Breast epithelium (tissue), 4 donors: ENCODE data around the gene TRAPPC10. TPM values are rescaled to one million over a fixed set of nuclear protein-coding genes. Genes with fewer than 3 reads are reported as not detected.
A peak's percentile ranks its signal among the peaks of the same experiment; 100 is the strongest.

Experiments used
- DNase-seq, 2 donors: peaks; one replicate each; pipeline ENCODE4 v3.0.0-alpha.2; 2019; ENCODE audit warnings: low spot score in 2 of 2
- H3K27ac ChIP-seq, 2 donors: fragments of 200-600 bp; sonication (generic) in 1 of 2; one replicate each; pipeline ENCODE4 v1.5.1; 2016 to 2019; ENCODE audit warnings: mild to moderate bottlenecking in 1 of 2
- H3K27me3 ChIP-seq, 2 donors: fragments of 200-600 bp; sonication (generic) in 1 of 2; one replicate each; pipeline versions ENCODE4 v1.5.1 to v1.6.0; 2017 to 2019; ENCODE audit warnings: control low read depth in 1 of 2, mild to moderate bottlenecking in 1 of 2
- H3K36me3 ChIP-seq: fragments of 200-600 bp; one replicate; pipeline ENCODE4 v1.5.1; 2019
- H3K4me1 ChIP-seq, 2 donors: fragments of 200-600 bp; sonication (generic); one replicate each; pipeline ENCODE4 v1.5.1; 2016 to 2019; ENCODE audit warnings: control low read depth in 1 of 2
- H3K4me3 ChIP-seq, 3 donors: fragments of 200-600 bp; sonication (generic); 1 replicate in 2 of 3; 2 replicates in 1 of 3; pipeline ENCODE4 v1.5.1; 2016 to 2019; ENCODE audit warnings: mild to moderate bottlenecking in 3 of 3, moderate library complexity in 2 of 3
- H3K9me3 ChIP-seq, 2 donors: fragments of 200-600 bp; sonication (generic) in 1 of 2; one replicate each; pipeline ENCODE4 v1.5.1; 2016 to 2019; ENCODE audit warnings: control low read depth in 1 of 2
- CTCF ChIP-seq, 3 donors: fragments of 450-650 bp; IDR thresholded peaks; one replicate each; pipeline ENCODE4 v1.5.1; 2016 to 2017; ENCODE audit warnings: antibody characterized with exemption in 3 of 3, mild to moderate bottlenecking in 3 of 3, moderate library complexity in 3 of 3
- POLR2A ChIP-seq: fragments of 450-650 bp; IDR thresholded peaks from one replicate; pipeline ENCODE4 v1.6.1; 2016; ENCODE audit warnings: antibody characterized with exemption, mild to moderate bottlenecking, moderate library complexity
- POLR2AphosphoS5 ChIP-seq, 3 donors: sonication (generic); formaldehyde crosslinking; IDR thresholded peaks; one replicate each; pipeline ENCODE4 v1.6.1; 2017; ENCODE audit warnings: antibody characterized with exemption in 3 of 3
- intact Hi-C: fragments of 100-400 bp; cut with DNase I; formaldehyde crosslinking; loops from one replicate; pipeline ENCODE4 v1.15.1; 2023; ENCODE audit warnings: low total_unique reads
- total RNA-seq, 3 donors: library from RNA; depleted of rRNA; stranded (reverse); fragments of >200 nt; gene quantifications; one replicate each; pipeline ENCODE4 v1.1.0, GENCODE V29; 2016

TRAPPC10 gene
- total RNA-seq, 3 donors from 2014 or later: 27.4 to 35.0 (median 31.1) TPM

DNA sequence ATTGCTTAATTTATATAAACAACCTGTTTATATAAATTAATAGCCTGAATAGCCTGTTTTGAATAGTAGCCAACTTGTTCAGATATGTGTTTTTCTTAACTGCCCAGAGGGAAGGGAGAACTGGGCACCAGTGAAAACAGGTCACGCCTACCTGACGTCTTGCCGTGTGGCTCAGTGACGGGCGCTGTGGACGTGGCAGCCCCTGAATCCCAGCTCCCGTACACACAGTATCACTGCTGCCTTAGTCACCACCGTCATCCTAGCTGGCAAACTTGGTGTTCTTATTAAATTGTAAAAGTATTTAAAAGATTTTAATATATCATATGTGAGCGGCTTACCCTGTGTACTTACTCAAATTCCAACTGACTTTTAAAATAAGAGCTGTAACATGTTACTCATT lies 35.4 kb upstream of the TRAPPC10 start:
- no peaks in the 10 kb centered on the region for H3K9me3 ChIP-seq
- TF ChIP-seq CTCF (IDR thresholded peaks at IDR 0.05): no peak
- no peak for TF ChIP-seq POLR2A
- TF ChIP-seq POLR2AphosphoS5 (IDR thresholded peaks at IDR 0.05): no peak
- DNase-seq: no peak
- H3K27ac ChIP-seq: no peak overlapping the region
- intact Hi-C loops: no loop called here
- H3K36me3 ChIP-seq: no peaks in the 10 kb centered on the region
- no peaks in the 10 kb centered on the region for H3K27me3 ChIP-seq
- H3K4me1 ChIP-seq: no peaks in the 10 kb centered on the region
- H3K4me3 ChIP-seq: no peak overlapping the region

DNA sequence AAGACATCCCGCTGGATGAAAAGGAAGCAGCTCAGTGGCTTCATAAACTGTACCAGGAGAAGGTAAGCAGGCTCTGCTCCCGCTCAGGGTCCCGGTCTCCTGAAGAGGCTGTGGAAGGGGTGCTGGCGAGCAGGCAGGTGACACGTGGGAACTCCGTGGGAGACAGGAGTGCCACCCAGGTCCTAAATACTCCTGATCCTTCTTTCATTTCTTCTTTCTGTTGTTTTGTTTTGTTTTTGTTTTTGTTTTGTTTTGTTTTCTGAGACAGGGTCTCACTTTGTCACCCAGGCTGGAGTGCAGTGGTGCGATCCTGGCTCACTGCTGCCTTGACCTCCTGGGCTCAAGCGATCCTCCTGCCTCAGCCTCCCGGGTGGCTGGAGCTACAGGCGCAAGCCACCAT lies 34.0 kb upstream of the TRAPPC10 start:
- H3K27ac ChIP-seq: peak overlapping the region in 1 of 2 donors; percentile 12
- DNase-seq: no peak
- no peaks in the 10 kb centered on the region for H3K4me1 ChIP-seq
- no peak overlapping the region for H3K4me3 ChIP-seq
- no peaks in the 10 kb centered on the region for H3K9me3 ChIP-seq
- H3K27me3 ChIP-seq: no peaks in the 10 kb centered on the region
- no peaks in the 10 kb centered on the region for H3K36me3 ChIP-seq
- no peak for TF ChIP-seq CTCF (IDR thresholded peaks at IDR 0.05)
- no peak for TF ChIP-seq POLR2AphosphoS5 (IDR thresholded peaks at IDR 0.05)
- TF ChIP-seq POLR2A: no peak
- intact Hi-C loops: no loop called here

GRCh38 chr21:43979654-43980053 lies 32.5 kb upstream of the TRAPPC10 start:
- Histone ChIP-seq H3K27ac (no peak overlapping the region), H3K36me3 (no peaks in the 10 kb centered on the region), H3K4me1 (no peaks in the 10 kb centered on the region), H3K27me3 (no peaks in the 10 kb centered on the region), H3K9me3 (no peaks in the 10 kb centered on the region), H3K4me3 (no peak overlapping the region)
- intact Hi-C loops: no loop called here
- TF ChIP-seq CTCF (IDR thresholded peaks at IDR 0.05): no peak
- TF ChIP-seq POLR2A: no peak
- no peak for TF ChIP-seq POLR2AphosphoS5 (IDR thresholded peaks at IDR 0.05)
- no peak for DNase-seq

DNA sequence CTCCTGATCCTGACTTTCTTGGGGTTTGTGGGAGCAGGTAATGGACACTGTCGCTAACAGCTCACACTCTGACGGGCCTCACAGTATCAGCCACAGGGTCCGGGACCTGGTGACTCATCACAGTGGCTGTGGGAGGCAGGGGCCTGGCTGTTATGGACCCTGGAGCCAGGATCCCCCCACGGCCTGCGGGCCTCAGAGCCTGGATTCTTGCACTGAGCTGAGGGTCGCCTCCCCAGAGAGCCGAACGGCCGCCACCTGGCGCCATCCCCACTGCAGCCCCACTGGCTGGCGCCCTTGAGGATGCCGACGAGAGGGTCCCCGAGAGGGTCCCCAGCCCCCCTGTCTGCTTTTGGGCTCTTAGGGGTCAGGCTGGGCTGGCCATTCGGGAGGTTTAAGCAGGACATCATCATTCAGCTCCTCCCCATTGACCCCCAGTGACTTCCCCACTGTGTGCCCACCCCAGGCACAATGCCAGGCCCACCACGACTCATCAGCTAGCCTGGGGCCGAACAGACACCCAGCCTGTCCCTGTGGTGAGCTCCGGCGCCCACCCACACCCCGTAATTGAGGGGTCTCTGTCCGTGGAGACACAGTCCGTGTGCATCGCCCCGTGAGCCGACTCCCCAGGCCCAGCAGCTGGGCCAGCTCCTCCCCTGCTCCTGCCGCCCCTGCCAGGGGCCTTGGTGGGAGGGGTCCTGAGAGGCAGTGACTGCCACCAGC lies 30.8 kb upstream of the TRAPPC10 start:
- no peak for TF ChIP-seq CTCF (IDR thresholded peaks at IDR 0.05)
- no peak overlapping the region for H3K27ac ChIP-seq
- H3K27me3 ChIP-seq: no peaks in the 10 kb centered on the region
- no peaks in the 10 kb centered on the region for H3K36me3 ChIP-seq
- H3K4me3 ChIP-seq: no peak overlapping the region
- DNase-seq: no peak
- no peaks in the 10 kb centered on the region for H3K4me1 ChIP-seq
- H3K9me3 ChIP-seq: no peaks in the 10 kb centered on the region
- intact Hi-C loops: no loop called here

DNA sequence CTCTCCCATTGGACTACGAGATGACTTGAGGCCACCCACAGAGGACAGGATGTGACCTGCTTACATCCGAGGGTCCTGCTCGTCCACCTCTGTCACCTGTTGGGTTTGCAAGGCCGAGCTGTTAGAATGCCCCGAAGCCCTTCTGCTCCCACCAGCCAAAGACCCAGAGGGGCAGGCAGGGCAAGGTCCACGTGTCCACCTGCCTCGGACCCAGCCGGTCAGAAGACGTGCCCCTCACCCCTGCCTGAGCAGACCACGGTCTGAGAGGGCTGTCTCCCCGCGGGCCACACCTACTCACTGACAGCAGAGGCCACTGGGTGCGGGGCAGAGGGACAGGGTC lies 30.3 kb upstream of the TRAPPC10 start:
- H3K27me3 ChIP-seq: no peaks in the 10 kb centered on the region
- TF ChIP-seq POLR2AphosphoS5 (IDR thresholded peaks at IDR 0.05) (no peak), CTCF (IDR thresholded peaks at IDR 0.05) (no peak), POLR2A (no peak)
- no peak overlapping the region for H3K27ac ChIP-seq
- no peak for DNase-seq
- no peak overlapping the region for H3K4me3 ChIP-seq
- no peaks in the 10 kb centered on the region for H3K9me3 ChIP-seq
- no peaks in the 10 kb centered on the region for H3K4me1 ChIP-seq
- intact Hi-C loops: no loop called here
- no peaks in the 10 kb centered on the region for H3K36me3 ChIP-seq
